SKM-1 treated with dmso at 0.1 percent for 144 hours (cell line): ENCODE results near the gene PARK7.

ENCODE experiments used
- DNase-seq: peaks from one replicate; lab custom pipeline; 2025; ENCODE audit not compliant: unreplicated experiment; lab: John Stamatoyannopoulos, UW

The PARK7 gene

DNA sequence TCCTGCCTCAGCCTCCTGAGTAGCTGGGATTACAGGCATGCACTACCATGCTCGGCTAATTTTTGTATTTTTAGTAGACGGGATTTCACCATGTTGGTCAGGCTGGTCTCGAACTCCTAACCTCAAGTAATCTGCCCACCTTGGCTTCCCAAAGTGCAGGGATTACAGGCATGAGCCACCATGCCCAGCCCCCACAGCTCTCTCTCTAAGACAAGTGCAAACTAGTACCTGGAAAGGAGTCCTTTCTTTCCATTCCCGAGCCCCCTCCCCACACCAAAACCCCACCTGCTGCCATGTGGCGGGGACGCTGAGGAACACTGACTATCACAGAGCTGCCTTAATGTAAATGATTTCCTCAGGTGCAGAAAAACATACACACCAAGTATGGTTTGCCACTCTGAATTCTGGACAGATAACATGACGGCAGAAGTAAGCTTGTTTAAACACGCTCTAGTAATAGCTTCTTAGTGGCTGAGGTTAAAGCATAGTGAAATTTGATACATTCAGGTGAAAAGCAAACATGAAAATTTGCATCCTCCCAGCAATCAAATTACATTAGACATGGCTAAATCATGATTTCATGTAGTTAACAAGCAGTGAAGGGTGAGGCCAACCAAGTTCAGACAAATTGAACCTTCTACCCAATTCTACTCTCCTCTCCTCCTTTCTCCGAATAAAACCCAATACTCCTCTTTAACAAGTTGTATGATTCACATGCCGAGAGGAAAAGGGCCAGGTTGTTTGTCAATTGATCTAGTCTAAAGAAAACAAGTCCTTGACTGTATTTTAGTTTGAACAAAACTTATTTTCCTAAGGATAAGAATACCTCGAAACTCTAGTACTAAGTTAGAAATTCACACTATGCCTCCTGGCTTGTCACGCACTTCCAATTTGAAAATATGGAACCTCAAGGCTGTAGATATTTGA is 44.8 kb downstream of the PARK7 start:
- DNase-seq: no peak

DNA sequence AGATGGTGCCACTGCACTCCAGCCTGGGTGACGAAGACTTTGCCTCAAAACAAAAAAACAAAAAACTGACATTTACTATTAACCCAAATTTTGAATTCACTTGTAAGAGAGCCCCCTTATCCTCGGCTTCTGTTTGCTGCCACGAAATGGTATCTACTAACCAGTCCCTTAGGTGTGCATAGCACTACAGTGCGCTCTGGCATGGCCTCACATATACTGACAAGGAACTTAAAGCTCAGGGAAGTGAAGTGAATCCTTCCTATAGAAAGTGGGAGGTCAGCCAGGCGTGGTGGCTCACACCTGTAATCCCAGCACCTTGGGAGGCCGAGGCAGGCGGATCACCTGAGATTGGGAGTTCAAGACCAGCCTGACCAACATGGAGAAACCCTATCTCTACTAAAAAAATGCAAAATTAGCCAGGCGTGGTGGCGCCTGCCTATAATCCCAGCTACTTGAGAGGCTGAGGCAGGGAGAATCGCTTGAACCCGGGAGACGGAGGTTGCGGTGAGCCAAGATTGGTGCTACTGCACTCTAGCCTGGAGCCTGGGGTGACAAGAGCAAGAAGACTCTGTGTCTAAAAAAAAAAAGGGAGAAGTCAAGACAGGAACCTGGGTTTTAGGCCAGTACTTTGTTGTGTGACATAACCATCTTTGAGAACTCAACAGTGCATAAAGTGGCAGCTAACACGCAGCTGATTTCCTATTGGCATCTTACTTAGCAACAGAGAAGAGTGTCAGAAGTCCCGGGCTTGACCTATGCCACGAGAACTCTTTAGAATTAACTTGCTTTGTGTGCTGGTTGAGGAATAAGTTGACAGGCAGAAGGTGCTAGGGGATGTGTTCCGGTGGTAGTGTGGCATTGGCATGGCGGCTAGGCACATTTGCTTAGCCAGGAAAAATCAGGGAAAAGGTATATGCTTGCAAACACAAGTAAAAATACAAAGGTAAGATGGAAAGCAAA is 47.8 kb downstream of the PARK7 start:
- DNase-seq: no peak

DNA sequence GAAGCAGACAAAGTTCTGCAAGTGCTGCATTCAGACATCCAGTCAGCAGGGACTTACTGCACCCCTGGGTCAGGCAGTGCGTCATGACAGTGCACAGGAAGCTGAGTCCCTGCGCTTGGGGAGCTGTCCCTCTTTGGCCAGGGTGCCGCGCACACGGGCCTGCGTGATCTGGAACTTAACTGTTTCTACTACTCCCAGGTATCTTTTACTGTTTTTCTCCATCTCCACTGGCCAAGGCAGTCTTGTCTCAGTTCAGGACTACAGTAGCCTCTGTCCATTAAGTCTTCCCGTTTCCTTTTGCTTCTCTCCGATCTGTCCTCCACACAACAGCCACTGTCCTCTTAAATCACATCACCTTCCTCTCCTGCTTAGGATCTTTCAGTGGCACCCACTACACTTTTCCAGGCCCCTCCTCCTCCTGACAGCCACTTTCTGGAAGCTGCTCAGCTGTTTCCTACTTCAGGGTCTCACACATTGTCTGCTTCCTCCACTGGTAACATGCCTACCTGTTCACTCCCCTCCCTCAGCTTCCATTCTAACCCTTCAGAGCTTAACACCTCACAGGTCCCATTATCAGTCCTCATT is 48.7 kb downstream of the PARK7 start:
- DNase-seq: no peak

DNA sequence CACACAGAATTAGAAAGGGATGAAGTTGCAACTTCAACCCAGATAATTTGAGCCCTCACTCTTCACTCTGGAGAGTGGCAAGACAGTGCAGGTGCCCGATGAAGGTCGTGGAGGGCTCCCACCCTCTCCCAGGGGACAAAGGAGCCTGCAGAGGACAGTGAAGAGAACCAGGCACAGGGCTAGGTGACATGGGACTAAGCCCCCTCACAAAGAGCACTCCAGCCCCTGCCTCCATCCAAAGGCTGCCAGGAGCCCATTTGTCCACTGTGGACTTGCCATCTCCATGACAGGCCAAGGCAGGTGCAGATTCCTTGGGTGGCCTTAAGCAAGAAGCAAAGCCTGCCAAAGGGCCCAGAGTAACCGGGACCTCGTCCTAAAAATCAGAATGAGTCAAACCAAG is 49.5 kb downstream of the PARK7 start:
- DNase-seq: no peak

DNA sequence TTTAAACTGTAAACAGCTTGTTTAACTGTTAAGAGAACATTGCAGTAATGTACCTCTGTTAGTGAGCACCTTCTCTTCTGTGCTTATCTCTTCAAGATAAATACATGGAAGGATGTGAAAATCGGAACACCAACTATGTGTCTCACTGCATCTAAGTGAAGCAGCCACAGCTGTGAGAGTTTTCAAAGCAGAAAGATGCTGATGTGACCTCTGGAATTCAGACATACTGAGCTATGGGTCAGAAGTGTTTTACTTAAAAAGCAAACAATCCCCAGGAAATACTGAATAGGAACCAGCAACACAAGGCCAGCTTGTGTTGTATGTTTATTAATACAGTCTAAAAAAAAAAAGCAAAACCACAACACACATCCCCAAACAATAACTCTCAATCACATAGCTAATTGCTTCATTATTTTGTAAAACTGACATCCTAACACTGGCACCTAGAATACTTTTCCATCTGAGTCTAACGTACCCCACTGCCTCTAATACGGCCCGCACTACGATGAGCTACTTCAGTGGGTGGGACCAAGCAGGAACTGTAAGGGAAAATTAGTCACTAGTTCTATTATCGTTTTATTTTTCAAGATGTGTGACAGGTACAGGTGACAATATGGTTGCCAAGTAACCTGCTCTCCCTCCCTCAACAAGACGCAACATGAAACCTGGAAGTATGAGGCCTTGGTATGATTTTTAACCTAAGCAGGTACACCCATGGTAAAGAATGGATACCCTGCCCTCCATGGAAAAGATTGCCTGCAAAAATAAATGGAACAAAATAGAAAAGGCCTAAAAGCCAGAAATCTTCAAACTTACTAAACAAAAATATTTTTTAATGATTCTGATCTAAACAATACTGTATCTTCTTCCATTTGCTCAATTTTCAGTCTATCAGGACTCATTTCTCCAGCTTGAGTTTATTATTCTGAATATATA is 50.7 kb downstream of the PARK7 start:
- no peak for DNase-seq

DNA sequence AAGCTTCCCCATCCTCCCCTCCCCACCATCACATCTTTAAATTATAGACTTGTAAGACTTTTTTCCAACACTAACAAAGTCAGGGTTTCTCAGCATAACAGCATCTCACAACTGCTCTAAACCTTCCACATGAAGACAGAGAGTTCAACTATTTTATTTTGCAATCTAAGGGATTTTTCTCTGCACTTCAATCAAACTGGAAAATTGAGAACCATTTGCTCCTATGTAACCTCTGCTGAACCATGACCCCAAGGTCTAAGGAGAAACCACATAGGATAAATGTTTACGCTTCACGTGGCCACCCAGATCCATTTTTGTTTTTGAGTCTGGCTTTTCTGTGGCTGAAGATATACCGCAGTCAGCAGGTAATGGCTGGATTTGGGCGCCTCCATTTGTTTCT is 51.4 kb downstream of the PARK7 start:
- DNase-seq: no peak

DNA sequence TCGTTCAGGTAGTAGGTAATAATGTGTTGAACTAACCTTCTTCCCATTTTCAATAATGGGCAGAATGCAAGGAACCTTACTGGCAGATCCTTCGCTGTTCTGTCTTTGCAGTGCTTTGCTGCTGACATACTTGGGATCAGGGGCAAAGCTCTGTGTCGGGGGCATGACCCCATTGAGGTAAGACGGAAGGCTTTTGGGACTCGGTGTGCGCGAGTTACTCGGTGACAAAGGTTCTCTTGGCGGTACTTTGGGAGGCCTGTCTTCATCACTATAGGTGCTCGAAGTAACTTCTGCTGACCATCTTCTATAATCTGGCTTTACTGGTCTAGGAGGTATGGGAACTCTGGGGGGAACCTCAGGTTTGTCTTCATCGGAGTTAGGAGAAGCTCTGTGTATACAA is 51.9 kb downstream of the PARK7 start:
- no peak for DNase-seq

DNA sequence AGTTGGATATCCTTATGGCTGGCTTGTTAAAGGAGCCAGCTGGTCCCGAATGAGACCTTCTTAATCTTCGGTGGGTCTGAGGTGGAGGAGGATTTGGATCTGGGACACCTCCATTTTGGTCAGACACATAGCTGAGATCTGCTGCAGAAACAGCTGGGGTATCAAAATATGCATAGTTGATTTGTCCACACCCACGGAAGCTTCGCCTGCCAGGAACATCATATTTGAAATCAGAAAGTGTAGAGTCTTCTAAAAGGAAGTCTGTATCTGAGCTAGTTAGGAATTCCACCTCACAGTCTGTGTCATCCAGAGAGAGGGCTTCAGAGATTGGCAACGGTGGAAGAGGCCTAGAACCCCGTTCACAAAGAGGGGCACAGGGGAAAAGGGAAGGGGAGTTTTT is 52.3 kb downstream of the PARK7 start:
- no peak for DNase-seq

DNA sequence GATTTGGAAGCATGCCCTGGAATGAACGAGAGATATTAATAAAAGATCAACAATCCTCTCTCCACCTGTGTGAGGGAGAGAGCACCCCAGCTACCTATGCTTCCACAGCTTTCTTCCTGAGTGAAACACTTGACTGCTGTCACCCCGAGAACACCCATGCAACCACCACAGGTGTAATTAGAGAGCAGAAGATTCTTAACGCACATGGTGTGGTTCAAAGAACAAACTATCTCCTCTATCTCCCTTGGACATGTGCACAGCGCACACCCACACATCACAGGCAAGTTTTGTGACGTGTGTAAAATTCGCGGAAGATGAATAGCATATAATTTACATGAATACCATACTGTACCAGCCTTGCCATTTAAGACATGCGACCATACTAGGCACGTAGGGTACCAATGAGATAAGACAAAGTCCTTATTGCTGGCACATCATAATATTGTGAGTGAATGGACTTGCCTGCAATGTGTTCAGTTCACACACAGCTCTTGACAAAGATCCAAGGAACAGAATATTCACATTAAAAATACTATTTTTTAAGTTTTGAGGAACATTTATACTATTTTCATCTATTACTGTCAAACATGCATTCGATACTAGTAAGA is 53.0 kb downstream of the PARK7 start:
- DNase-seq: no peak

DNA sequence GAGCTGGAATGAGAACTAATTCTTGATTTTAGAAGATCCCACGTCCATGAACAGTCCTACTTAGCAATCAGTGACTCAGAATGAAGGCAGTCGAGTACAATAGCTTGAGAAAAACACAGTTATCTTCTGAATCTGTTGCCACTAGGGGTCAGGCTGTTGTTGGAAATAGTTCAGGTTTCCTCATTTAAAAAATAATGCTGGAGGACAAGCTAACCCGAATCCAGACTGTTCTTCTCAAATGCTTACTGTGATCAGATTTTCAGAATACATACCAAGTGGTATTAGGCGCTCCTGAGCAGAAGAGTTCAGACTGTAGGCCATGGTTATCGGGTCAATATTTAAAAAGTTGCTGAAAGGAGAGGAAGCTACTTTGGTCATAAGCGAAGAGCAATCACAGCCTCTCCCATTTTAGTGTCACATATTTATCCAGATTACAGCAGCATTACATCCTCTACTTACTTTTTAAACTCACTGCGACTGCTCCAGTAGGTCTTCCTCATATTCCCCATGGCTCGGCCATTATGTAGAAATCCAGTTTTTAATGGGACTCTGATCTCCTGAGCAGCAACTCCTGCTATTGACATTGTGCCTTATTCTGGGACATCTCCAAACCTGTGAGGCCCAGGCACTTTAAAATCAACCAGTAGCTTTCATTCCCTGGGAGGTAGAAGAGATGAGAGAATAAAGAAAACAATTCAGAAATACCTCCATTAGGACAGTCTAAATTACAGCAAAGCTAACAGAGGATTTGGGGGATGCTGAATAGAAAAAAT is 53.7 kb downstream of the PARK7 start:
- peak; percentile 65 for DNase-seq

DNA sequence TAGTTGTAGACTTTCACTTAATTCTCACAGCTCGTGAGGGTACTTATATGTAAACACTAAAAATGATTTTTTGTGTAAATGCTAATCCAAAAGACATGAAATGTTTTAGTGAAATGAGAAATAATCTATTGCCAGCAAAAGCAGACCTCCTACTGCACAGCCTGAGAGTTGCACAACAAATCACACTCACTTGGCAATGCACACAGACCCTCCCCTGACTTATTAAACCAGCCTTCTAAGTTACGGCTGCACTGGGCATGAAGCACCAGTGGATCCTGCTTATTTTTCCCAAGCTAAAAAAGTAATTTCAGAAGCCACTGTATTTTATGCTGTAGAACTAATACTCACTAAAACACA is 54.3 kb downstream of the PARK7 start:
- no peak for DNase-seq

DNA sequence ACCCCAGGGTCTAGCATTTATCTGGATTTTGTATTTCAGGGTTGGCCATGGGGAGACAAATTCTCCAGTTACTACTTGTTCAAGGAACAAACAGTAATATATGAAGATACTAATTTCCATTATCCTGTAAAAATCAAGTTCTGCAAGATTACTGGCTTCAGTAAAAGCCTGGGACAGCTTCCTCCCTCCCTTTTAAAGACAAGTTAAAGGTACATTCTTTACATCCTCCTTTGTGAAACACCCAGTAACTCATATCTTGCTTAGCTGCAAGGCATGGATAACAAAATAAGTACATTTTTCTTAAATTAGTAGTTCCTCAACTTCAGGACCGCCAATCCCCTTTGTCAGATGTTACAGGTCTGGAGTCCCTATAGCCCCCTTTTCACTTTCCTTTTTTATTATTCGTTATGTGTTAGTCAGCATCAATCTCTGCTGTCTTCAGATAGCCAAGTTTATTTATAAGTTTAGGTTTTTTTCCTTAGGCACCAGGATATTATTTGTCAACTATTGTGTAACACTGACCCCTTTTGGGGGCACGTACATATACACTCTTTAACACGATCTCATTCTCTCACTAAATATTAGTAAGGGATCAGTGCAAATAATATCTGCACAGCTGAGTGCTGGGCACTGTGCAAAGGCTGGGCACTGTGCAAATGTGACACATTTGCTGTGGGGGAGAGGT is 54.8 kb downstream of the PARK7 start:
- DNase-seq: no peak

DNA sequence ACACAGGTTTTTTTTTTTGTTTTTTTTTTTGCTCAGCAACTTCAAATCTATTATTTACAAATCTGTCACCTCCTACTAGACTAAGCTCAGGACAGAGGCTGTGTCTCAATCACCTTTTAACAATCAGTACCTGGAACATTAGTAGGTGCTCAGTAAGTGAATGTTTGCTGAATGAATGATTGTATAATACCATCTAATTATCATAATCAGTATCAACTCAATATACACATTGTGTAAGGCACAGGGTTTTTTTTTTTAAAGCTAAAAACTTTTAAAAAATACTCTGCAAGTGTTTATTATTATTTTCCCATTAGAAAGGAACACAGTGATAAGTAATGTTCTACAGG is 55.4 kb downstream of the PARK7 start:
- no peak for DNase-seq

DNA sequence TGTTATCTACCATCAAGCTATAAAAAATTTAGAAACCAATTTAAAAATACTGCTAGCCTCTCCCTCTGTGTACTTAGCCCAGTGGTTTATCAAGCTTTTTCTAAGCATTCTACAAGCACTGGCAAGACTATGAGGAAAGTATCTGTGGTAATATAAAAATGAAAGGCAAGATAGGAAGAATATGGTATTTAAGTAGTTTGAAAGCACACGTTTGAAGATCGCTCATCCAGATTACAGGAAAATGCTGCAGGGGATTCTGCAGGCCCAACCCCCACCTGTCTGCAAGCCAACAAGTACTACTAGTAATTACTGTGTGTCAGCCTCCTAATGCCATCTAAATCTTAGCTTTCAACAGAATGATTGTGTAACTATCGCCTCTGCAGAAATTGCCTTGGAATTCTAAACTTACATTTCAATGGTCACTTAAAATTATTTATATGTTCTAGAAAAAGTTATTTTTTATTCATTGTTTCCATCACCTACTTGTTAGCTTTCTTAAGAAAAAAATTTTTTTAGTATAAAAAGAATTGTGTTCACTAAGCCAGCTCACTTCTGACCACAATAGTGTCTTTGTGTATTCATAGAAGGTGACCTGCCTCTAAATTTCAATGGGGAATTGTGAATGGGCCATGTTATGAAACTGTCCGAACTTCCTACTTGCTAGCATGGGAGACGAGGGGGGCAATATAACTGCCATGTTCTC is 56.1 kb downstream of the PARK7 start:
- no peak for DNase-seq

DNA sequence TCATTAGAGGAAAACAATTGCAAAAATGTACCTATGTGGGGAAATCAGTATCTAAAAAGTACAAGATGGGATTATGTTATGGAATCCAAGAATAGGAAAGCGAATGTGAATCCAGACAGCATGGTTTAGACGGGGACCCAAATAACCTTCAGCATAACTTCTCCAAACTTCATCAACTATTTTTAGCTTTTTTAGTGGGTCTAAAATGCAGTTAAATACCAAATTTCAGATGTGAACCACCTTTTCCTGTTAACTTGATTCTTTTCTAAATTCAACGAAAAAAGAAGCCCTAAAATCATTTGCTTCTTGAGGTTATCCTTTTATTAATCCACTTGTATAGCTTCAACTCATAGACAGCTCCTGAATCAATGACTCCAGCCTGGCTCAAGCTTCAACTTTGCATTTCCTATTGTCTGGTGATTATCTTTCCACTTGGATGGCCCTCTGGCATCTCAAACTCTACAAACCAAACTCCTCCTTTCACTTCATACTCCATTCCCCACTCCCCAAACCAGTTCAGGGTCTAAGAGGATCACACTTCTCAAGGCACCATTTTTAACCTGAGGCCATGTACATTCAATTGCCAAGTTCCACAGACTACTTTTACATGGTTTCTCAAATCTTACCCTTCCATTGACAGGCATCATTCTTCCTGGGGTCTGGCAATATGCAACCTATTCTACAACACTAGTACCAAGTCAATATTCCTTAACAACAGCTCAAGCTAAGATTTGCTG is 57.1 kb downstream of the PARK7 start:
- no peak for DNase-seq

DNA sequence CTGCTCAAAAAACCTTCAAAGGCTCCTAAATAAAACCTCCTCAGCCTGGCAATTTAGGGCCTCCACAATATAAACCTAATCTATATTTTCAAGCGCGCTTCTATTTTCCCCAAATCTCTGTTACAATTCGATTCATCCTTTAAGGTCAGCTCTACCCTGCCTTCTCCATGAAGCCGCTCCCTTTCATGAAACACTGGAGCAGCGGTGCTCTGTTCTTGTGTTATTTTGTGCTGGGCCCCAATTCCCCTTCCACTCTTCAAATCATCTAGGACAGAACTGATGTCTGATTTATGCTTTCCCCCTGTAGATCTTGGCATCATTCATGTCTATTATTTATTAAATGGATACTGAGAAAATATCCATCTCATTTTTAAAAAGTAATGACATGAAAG is 57.7 kb downstream of the PARK7 start:
- DNase-seq: no peak

DNA sequence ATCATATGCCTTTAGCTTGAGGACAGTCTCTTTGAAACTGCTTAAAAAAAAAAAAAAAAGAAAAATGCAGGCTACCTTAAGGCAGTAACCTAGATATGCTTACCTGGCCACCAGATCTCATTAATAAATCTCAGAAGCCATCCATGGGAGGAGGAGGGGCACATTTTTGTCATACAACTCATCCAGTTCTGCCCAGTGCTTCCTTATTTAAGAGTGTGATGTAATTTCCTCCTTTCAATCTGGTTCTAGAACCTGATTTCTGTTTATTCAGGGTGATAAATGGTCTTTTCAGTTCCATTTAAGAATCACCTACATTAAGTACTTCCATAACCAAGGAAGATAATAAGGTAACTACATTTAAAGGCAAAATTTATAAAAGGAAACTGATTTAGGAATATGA is 58.5 kb downstream of the PARK7 start:
- DNase-seq: peak; percentile 58
